IPS DF 4.7 (cell line): Measurements from ENCODE around the gene SYT6.

ENCODE experiments used
- DNase-seq: peaks from one replicate; pipeline ENCODE4 v3.0.0-alpha.2; 2013; ENCODE audit warnings: low spot score; ENCODE audit errors: extremely low read depth

Gene SYT6

GRCh38 chr1:114118351-114118990 is 35.2 kb downstream of the SYT6 start:
- peak; percentile 33 for DNase-seq

- DNase-seq, result no peak
Observed at GRCh38 chr1:114117654-114118053, 36.0 kb downstream of the SYT6 start.

DNA sequence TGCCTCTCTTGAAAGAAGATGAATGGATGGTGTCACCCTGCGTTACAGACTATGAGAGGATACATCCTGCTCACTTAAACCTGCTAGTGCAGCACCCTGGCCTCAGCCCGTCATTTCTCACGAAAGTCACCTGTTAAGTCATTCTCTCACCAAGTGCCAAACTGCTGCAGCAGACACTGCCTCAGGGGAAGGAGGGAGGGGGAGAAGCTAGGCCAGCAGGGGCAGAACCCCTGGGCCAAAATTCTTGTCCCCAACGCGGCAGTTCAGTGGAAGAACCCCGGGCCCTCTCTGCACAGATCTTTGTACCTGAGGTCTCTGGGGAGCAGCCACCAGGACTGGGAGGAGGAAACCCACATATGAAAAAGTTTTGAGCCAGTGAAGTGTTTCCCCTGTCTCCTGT is 37.6 kb downstream of the SYT6 start:
- no peak for DNase-seq

GRCh38 chr1:114114185-114115094 is 39.2 kb downstream of the SYT6 start:
- DNase-seq, result no peak

DNA sequence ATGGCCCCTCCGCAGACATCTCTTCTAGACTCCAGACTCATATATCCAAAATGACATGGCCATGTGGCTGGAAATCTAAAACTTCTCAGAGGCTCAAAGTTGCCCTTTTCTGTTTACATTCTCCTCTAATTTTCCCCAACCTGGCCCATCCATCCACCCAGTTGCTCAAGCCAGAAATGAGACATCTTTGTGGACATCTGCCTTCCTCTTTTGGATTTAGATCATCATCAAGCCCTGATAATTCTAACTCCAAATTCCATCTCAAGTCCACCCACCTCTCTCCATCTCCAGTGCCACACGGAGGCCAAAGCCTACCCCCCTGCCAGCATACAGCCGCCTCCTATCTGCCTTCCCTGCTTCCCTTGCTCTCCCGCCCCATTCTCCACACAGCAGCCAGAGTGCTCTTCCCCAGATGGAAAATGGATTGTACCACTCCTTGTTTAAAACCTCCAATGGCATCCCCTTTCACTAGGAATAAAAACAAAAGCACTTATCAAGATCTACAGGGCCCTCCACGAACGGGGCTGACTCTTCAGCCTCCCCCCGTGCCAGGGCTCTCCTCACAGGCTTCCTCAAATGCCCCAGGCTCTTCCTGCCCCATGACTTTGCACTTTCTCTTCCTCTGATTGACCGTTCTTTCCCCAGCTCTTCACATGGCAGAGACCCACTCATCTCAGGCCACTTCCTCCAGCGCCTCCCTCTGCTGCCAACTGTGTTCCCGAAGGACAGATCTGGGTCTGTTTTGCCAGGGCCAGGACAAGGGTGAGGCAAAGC is 40.1 kb downstream of the SYT6 start:
- no peak for DNase-seq

- DNase-seq, result no peak
Observed at GRCh38 chr1:114112775-114113174, 40.9 kb downstream of the SYT6 start.

GRCh38 chr1:114111731-114112641 is 41.7 kb downstream of the SYT6 start:
- no peak for DNase-seq

DNA sequence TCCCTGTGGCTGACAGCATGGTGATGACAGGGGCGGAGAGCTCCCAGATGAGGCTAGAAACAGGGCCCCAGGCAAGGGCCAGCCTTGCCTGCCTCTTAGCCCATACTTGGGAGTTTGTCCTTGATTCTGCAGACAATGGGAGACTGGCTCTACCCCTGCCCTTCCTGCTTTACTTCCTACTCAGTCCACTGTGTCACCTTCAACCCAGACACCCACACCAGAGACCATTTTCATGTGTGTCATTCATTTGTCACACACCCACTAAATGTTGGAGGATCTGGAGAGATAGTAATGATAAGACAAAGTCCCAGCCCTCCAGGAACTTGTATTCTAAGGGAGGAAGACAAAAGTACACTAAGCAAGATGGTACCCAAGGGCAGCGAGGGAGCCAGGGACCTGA is 43.7 kb downstream of the SYT6 start:
- no peak for DNase-seq

- DNase-seq, result no peak
Observed at GRCh38 chr1:114108751-114109255, 44.9 kb downstream of the SYT6 start.

- DNase-seq, result no peak
Observed at GRCh38 chr1:114107474-114108435, 45.9 kb downstream of the SYT6 start.

GRCh38 chr1:114105421-114105979 is 48.2 kb downstream of the SYT6 start:
- no peak for DNase-seq

DNA sequence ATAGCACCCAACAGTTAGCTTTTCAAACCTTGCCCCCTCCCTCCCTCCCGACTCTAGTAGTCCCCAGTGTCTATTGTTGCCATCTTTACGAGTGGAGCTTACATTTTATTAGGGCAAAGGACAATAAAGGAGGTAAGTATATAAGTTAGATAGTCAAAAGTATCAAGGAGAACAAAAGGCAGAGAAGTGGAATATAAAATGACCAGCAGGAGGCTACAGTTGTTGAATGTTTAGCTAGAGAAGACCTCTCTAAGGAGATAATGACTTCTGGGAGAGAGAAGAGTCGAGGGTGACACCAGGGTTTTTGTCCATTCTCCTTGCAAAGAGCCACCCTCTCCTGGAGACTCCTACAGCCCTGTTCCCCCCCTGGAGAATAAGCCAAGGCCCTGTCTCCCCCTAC is 48.7 kb downstream of the SYT6 start:
- DNase-seq, result no peak

DNA sequence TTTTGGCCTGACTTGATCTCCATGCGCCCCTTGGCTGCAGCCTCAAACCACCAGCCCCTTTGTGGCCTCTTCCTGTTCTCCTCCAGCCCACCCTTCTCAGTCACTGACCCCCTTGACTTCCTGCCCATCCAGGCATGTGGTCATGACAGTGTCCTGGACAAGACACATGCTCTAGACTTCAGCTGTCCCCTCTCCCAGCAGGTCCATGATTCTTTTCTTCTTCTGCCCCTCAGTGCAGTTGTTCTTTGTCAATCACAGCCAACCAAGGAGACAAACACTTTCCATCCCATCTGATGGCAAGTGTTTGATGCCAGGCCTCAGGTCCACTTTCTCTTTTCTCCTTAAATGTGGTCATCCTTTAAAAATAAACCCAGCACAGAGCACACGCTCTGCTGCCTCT is 49.7 kb downstream of the SYT6 start:
- DNase-seq, result no peak

DNA sequence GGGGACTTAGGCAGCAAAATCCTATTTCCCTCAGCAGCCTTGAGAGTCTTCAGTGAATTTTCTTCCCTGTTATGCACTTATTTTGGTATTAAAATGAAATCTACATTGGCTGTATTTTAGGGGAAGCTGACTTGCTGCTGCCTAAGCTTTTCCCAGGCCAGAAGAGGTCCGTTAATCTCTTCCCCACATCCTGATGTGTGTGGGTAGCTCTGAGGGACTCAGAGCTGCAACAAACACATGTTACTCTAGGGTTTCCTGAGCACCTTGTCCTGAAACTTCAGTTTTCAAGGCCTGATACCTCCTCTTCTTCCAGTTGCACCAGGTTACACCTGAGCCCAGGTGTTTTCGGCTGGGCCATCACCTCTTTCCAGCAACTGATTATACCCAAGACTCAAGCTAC is 51.5 kb downstream of the SYT6 start:
- DNase-seq, result no peak

DNA sequence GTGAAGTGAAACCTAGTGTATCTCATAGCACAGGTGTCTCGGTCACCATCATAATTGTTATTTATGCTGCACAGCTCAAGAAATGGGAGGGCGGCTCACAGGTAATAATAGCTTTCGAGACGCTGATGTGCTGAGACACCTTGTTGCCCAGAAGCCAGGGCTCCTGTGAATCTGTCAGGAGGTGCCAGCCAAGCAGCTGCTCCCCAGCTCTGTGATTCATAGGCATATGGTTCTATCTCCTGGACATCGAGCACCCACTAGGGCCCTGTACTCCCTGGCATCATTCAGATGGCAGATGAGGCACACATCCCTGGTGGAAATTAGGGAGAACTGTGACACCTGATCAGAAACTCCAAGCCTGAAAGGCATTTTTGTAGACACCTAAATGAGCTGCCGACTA is 53.5 kb downstream of the SYT6 start:
- DNase-seq, result no peak

- DNase-seq, result no peak
Observed at GRCh38 chr1:114099268-114099667, 54.4 kb downstream of the SYT6 start.

GRCh38 chr1:114097109-114097508 is 56.6 kb downstream of the SYT6 start:
- DNase-seq, result no peak

GRCh38 chr1:114094675-114095074 is 59.0 kb downstream of the SYT6 start:
- no peak for DNase-seq

DNA sequence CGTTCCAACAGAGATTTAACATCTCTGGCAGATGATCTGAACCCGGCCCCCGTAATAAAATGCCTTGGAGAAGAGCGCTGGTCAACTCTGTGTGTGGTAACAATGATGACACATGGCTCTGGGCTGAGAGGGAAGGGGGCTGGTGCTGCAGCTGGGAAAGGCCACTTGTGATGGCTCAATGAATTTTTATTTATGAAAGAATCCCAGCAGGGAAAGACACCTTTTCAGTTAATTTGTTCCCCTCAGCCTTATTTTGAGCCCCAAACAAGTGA is 59.4 kb downstream of the SYT6 start:
- no peak for DNase-seq
